ENCODE results near the gene GALNT18. TPM values are rescaled to one million over a fixed set of nuclear protein-coding genes. Genes with fewer than 3 reads are reported as not detected.

The GALNT18 gene
- total RNA-seq, 1 experiment from 2014 or later, result not detected

DNA sequence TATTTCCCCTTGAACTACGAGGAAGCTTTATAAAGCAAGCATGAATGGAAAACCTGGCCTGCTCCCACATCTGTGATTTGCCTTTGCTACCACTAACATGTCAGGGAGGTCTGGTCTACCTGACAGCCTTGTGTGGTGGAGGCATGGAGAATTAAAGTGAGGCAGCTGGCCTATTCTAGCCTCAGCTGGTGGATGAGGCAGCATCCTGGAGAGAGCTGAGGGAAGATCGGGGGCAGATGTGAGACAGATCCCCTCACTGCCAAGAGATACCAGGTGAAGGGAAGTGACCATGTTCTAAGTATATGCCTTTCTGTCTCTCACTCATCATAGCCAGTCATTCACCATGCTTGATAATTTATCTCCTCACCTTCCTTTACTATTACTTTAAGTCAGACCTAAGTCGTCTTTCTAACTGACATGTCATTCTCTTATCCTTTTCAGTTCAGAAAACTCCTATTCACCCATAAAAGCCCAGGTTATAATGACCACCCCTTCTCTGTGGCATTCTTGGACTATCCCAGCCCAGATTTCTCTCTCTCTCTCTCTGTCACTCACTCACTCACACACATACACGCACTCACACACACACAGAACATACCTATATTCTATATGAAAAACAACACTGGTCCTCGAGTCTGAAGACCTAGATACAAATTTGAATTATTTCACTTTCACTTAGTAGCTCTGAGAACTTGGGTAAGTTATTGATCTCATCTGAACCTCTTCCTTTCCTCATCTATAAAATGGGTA is 359.5 kb downstream of the GALNT18 start:
- BruUV-seq (replicated peaks), result no TSS peak
- H3F3A ChIP-seq (ENCODE audit: insufficient read depth, low read depth), result no peaks in the 10 kb centered on the region

DNA sequence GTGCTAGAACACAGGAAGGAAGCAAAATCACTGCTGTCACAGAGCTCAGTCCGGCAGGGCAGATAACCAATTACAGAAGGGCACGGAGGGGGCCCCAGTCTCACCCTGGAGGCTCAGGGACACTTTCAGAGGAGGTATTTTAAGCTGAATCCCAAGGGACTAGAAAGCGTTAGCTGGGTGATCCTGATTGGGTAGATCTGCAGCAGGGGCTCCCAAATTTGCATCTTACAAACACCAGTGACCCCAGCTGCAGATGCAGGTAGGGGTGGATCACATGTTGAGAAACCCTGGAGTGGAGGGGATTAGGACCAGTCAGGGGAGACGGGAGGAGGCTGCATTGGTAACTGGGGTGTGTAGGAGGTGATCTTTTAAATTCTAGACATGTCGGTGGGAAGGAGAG is 360.2 kb downstream of the GALNT18 start:
- H3K4me1 ChIP-seq (replicated peaks; ENCODE audit: insufficient read depth), result no peaks in the 10 kb centered on the region
- ChIA-PET CTCF (no interaction called here), POLR2A (ENCODE audit: unreplicated experiment) (no interaction called here)
- no peak overlapping the region for H2AFZ ChIP-seq
- no TSS peak for BruUV-seq (replicated peaks)
- H3K9me3 ChIP-seq (ENCODE audit: insufficient read depth, low read depth), result no peaks in the 10 kb centered on the region
- H3K4me2 ChIP-seq, result no peak overlapping the region
- H4K20me1 ChIP-seq (ENCODE audit: insufficient read depth), result no peaks in the 10 kb centered on the region
- DNase-seq, result no peak
- H3K27ac ChIP-seq, result no peak overlapping the region
- peaks cover 12% of the 10 kb centered on the region; the same call in 1 of the 2 replicates for H3K27me3 ChIP-seq (ENCODE audit: insufficient read depth, low read depth)
- no peak overlapping the region for H3K4me3 ChIP-seq
- no peaks in the 10 kb centered on the region for H3F3A ChIP-seq (ENCODE audit: insufficient read depth, low read depth)
- intact Hi-C loops (cut with micrococcal nuclease; ENCODE audit: unreplicated experiment), result no loop called here
- H3K79me2 ChIP-seq (ENCODE audit: low read depth), result no peaks in the 10 kb centered on the region
- no peak for TF ChIP-seq EZH2 (IDR thresholded peaks at IDR 0.05; ENCODE audit: low read depth)
- TF ChIP-seq, protein P1, sequence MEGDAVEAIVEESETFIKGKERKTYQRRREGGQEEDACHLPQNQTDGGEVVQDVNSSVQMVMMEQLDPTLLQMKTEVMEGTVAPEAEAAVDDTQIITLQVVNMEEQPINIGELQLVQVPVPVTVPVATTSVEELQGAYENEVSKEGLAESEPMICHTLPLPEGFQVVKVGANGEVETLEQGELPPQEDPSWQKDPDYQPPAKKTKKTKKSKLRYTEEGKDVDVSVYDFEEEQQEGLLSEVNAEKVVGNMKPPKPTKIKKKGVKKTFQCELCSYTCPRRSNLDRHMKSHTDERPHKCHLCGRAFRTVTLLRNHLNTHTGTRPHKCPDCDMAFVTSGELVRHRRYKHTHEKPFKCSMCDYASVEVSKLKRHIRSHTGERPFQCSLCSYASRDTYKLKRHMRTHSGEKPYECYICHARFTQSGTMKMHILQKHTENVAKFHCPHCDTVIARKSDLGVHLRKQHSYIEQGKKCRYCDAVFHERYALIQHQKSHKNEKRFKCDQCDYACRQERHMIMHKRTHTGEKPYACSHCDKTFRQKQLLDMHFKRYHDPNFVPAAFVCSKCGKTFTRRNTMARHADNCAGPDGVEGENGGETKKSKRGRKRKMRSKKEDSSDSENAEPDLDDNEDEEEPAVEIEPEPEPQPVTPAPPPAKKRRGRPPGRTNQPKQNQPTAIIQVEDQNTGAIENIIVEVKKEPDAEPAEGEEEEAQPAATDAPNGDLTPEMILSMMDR (conservative IDR thresholded peaks at IDR 0.05), result no peak
- H3K9me2 ChIP-seq (ENCODE audit: insufficient read depth), result no peaks in the 10 kb centered on the region
- no peaks in the 10 kb centered on the region for H3K36me3 ChIP-seq (ENCODE audit: low read depth)

More for the DNA sequence above, 359.5 kb downstream of the GALNT18 start:
- no peaks in the 10 kb centered on the region for H3K36me3 ChIP-seq (ENCODE audit: low read depth)
- intact Hi-C loops (cut with micrococcal nuclease; ENCODE audit: unreplicated experiment), result no loop called here
- H2AFZ ChIP-seq, result no peak overlapping the region
- no peaks in the 10 kb centered on the region for H3K9me2 ChIP-seq (ENCODE audit: insufficient read depth)
- CTCF ChIA-PET, result no interaction called here
- no peaks in the 10 kb centered on the region for H3K4me1 ChIP-seq (replicated peaks; ENCODE audit: insufficient read depth)
- no peak overlapping the region for H3K4me3 ChIP-seq
- no peaks in the 10 kb centered on the region for H3K79me2 ChIP-seq (ENCODE audit: low read depth)
- no peak overlapping the region for H3K4me2 ChIP-seq
- no peaks in the 10 kb centered on the region for H3K9me3 ChIP-seq (ENCODE audit: insufficient read depth, low read depth)
- H3K27me3 ChIP-seq (ENCODE audit: insufficient read depth, low read depth), result peaks cover 9% of the 10 kb centered on the region; the same call in 1 of the 2 replicates
- POLR2A ChIA-PET (ENCODE audit: unreplicated experiment), result no interaction called here
- no peak for DNase-seq
- TF ChIP-seq, protein P1 (conservative IDR thresholded peaks at IDR 0.05), result no peak
- TF ChIP-seq EZH2 (IDR thresholded peaks at IDR 0.05; ENCODE audit: low read depth), result no peak
- H3K27ac ChIP-seq, result no peak overlapping the region
- H4K20me1 ChIP-seq (ENCODE audit: insufficient read depth), result no peaks in the 10 kb centered on the region

DNA sequence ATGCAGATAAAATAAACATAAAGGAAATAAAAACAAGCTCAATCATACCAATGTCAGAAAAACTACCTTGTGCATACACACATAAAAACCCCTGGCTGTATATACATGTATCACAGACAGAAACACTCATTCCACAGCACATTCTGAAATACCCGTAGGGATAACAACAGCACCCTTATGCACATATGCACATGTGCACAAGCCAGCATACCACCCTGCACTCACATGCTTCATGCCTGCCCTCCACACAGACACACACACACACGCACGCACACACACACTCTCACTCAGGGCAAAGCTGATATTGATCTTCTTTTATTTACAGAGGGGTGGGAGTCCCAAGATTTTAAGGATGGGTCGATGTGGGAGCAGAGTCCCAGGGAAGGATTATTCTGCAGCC is 360.9 kb downstream of the GALNT18 start:
- TF ChIP-seq, protein P1 (conservative IDR thresholded peaks at IDR 0.05), result no peak
- no peak for TF ChIP-seq EZH2 (IDR thresholded peaks at IDR 0.05; ENCODE audit: low read depth)
- BruUV-seq (replicated peaks), result no TSS peak
- no peaks in the 10 kb centered on the region for H3K4me1 ChIP-seq (replicated peaks; ENCODE audit: insufficient read depth)
- no peak overlapping the region for H3K27ac ChIP-seq
- no peaks in the 10 kb centered on the region for H3K9me3 ChIP-seq (ENCODE audit: insufficient read depth, low read depth)
- no peaks in the 10 kb centered on the region for H3K9me2 ChIP-seq (ENCODE audit: insufficient read depth)
- ChIA-PET POLR2A (ENCODE audit: unreplicated experiment) (no interaction called here), CTCF (no interaction called here)
- H3K79me2 ChIP-seq (ENCODE audit: low read depth), result no peaks in the 10 kb centered on the region
- no peak overlapping the region for H3K4me2 ChIP-seq
- H4K20me1 ChIP-seq (ENCODE audit: insufficient read depth), result no peaks in the 10 kb centered on the region
- no peak for DNase-seq
- H3K36me3 ChIP-seq (ENCODE audit: low read depth), result no peaks in the 10 kb centered on the region
- H2AFZ ChIP-seq, result no peak overlapping the region
- H3F3A ChIP-seq (ENCODE audit: insufficient read depth, low read depth), result no peaks in the 10 kb centered on the region
- no peak overlapping the region for H3K4me3 ChIP-seq
- H3K27me3 ChIP-seq (ENCODE audit: insufficient read depth, low read depth), result peaks cover 12% of the 10 kb centered on the region; the same call in 1 of the 2 replicates
- intact Hi-C loops (cut with micrococcal nuclease; ENCODE audit: unreplicated experiment), result no loop called here
